Activated naive CD8-positive, alpha-beta T cell treated with anti-CD3 and anti-CD28 coated beads, Interleukin-2, amount 50 U/mL, for 16 hours (primary cell): Measurements from ENCODE around the gene METTL26.

Source experiments
- DNase-seq: peaks from one replicate; pipeline ENCODE4 v3.0.0-alpha.2; 2020; ENCODE audit warnings: low read depth, low spot score

Gene METTL26

DNA sequence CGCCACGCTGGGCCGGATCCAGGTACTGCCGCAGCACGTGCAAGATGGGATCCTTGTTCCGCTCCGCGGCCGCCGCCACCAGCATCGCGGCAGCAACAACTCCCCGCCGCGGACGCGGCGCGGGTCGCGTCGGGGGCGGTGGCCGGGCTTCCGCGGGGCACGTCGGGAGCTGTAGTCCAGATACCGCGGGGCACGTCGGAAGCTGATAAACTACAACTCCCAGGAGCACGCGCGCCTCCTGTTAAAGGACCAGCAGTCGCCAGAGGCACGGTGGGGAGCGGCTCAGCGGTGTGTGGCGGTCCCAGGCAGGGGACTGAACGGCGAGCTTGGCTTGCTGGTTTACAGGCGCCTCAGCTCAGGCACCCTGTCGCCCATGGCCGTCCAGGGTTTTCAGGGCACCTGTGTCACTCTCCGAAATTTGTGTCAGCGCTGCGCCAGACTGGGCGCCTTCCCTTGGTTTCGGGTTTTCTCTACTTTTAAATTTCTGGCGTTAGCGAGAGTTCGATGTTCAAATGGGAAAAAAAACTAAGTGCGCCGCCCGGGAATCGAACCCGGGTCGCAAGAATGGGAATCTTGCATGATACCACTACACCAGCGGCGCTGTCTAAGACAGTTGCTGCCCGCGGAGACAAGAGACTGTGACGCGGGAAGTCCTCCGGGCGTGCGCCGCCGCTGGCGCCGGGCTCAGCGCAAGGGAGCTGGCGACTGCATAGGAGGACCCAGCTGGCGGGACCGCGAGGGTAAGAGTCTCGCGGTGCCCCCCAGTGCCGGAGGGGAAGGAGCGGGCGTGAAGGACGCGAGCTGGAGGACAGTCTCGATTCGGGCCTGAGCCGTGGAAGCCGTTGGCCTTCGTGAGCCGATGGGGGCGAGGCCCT is at the start of gene METTL26:
Gene METTL26 (minus strand): TSS at position 100 of the 875 bp plus-strand sequence. CDS start 15 bp downstream, at position 85.
- DNase-seq = peak; percentile 80

DNA sequence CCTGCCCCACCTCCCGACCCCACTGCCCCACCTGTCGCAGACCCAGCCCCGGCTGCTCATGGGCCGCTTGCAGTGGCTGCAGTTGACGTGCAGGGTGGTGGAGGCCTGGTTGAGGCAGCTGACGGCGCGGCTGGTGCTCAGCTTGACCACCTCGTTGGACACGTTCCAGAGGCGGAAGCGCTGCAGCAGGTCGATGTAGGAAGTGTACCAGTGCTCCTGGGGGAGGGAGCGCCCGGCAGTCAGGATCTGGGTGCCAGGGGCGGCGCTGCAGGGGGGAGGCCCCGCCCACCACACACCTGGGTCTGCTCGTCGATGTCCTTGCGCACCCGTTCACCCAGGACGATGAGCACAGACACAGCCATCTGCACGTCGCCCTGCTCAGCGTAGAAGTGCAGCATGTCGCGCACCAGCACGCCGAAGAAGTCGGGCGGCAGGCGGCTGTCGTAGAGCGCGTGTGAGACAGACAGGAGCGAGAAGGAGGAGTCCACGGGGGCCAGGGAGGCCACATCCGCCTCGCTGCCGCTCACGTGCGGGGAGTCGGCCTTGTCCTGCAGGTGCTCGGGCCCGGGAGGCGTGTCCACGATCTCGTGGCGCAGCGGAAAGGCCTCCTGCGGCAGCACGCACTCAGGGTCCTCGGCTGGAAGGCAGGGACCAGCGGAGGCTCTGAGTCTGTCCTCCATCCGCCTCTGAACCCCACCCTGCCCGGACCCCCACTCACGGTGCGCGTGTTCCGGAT is 49.0 kb upstream of the METTL26 start:
- no peak for DNase-seq

DNA sequence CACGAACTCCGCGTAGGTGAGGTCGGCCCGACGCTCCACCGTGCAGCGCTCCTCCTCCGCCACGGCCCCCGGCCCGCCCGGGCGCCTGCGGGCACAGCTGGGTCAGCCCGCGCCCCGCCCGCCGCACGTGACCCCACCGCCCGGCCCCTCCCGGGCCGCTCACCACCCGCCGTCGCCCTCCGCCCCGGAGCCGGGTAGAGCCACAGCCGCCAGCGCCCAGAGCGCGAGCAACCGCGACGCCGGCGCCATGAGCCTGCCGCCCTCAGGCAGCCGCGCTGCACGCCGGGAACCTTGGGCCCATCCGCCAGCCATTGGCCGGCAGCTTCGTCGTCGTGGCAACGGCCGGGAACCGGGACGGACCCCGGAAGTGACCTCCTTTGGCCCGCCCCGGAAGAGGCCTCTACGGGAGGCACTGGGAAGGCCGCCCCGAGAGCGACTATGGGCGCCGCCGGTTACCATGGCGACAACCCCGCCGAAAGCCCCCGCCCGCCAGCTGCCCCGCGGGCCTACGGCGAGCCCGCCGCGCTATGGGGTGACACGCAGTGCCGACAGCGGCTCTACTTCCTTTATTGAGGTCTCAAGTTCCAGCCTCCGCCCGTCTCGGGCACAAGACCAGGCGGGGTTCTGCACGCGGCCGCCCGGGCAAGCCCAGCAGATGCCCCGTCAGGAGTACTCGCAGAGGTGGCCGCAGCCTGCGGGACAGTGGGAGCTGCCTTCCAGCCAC is 48.1 kb upstream of the METTL26 start, which contains the start of gene JMJD8:
Gene JMJD8 (minus strand): TSS at position 264 of the 724 bp plus-strand sequence. CDS start 15 bp downstream, at position 249.
- DNase-seq = peak; percentile 93

DNA sequence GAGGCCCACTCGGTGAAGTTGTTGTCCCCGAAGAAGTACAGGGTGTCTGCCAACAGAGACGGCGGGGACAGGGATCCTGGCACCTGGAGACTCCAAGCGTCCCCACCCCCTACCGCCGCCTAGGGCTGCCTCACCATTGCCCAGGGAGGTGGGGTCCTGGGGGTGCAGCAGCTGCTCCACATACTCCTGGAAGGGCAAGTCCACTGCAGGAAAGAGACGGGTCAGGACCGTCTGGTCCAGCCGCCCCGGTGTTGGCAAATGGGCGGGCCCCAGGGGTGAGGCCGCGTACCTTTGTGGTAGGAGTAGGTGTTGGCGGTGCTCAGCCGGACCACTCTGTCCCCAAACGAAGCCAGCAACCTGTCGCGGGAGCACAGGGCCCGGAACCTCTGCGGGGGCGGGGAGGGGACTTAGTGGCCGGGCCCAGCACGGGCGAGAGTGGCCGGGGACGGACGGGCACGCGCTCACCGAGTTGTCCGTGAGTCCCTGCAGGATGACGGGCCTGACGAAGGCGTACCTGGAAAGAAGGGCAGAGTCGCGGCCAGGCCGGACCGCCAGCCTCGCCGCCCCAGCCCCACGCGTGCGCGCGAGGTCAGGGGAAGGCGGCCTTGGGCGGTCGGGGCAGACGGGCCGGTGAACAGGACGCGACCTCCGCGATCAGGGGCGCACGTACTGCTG is 47.4 kb upstream of the METTL26 start:
- DNase-seq = no peak

DNA sequence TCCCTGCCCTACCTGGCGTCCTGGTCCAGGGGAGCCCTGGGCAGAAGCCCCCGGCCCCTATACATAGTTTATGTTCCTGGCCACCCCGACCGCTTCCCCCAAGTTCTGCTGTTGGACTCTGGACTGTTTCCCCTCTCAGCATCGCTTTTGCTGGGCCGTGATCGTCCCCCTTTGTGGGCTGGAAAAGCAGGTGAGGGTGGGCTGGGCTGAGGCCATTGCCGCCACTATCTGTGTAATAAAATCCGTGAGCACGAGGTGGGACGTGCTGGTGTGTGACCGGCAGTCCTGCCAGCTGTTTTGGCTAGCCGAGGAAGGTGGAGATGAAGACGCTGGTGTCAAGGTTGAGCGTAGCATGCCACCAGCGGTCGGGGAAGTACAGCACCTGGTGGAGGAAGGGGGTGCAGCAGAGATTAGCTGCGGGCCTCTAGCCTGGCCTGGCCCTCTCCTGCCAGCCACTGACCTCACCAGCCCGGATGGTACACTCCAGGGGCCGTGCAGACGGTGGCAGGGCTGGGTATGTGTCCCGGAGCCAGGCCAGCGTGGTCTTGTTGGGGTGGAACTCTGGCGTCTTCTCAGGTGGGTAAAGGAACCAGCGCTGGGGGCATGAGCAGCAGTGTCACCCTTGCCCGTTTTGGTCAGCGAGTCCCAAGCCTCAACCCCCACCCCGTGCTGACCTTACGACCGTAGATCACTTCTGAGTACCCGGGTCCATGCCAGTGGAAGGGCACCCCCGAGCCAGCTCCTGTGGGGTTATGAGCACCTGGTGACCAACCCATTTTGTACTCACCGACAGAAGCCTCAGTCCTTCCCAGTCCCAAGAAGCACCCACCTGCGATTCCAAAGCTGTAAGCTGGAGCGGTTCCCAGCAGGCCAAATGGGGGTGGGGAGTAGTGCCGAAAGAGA is 46.6 kb upstream of the METTL26 start:
- DNase-seq = no peak

GRCh38 chr16:681746-682427 is 45.8 kb upstream of the METTL26 start:
- DNase-seq = no peak

GRCh38 chr16:680967-681745 is 45.1 kb upstream of the METTL26 start:
- no peak for DNase-seq

- no peak for DNase-seq
These were observed 44.5 kb upstream of the METTL26 start for GRCh38 chr16:680625-680945.

DNA sequence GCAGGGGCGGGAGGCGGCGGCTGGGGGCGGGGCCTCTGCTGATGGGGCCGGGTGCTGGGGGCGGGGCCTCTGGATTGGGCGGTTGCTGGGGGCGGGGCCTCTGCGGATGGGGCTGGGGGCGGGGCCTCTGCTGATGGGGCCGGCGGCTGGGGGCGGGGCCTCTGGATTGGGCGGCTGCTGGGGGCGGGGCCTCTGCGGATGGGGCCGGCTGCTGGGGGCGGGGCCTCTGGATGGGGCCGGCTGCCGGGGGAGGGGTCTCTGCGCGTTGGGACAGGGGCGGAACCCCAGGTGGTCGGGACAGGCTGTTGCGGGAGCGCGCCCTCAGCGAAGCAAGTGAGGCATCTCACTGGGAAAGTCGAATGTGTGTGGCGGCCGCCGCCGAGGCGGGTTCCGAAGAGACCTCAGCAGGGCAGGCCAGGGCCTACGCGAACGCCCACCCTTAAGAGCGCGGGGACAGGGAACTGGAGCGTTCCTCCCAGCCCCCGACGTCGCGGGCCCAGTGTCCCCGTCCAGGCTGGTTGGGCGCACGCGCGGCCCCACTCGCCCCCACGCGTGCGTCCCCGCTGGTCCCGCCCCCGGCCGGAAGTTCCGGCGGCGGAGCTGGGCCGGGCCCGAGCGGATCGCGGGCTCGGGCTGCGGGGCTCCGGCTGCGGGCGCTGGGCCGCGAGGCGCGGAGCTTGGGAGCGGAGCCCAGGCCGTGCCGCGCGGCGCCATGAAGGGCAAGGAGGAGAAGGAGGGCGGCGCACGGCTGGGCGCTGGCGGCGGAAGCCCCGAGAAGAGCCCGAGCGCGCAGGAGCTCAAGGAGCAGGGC is 43.9 kb upstream of the METTL26 start, which contains the start of gene STUB1:
Gene STUB1 (plus strand): TSS at position 597 of the 811 bp plus-strand sequence. CDS start 116 bp downstream, at position 713.
- peak; percentile 73 for DNase-seq

GRCh38 chr16:678858-679813 is 43.0 kb upstream of the METTL26 start:
- no peak for DNase-seq

DNA sequence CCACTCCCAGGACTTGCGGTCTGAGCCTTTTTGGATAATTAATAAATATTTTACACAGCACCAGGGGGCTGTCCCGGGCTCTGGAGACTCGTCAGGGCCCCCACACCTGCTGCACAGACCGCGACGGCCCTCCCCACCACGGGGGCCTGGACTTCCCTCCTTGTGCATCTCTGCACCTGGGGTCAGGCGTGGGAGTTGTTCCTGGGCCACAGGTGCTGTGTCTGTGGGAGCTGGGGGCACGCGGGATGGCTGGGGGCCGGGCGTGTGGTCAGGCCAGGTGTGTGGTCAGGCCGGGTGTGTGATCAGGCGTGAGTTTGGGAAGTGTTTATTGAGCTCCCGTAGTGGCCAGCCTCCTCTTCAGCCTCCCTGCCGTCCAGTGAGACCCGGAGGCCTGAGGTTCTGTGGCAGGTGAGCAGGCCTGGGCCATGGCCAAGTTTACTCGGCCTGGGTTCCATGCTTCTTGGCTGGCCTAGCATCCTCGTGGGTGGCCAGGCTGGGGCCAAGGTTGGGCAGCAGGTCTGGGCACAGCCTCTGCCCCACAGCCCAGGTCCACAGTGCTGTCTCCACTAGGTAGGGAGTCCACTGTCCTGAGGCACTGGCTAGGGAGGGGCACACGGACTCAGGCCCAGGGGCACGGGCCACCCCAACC is 42.2 kb upstream of the METTL26 start:
- no peak for DNase-seq

GRCh38 chr16:677316-678190 is 41.4 kb upstream of the METTL26 start:
- no peak for DNase-seq

- DNase-seq = no peak
These were observed 40.8 kb upstream of the METTL26 start for GRCh38 chr16:676913-677312.

DNA sequence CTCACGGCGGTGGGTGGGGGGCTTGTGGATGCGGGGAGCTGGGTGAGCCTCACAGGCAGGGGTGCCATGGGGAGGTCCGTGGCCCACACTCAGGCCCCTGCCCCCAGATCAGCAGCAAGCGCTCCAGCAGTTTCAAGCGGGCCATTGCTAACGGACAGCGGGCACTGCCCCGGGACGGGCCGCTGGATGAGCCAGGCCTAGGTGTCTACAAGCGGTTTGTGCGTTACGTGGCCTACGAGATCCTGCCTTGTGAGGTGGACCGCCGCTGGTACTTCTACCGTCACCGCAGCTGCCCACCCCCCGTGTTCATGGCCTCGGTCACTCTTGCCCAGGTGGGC is 40.4 kb upstream of the METTL26 start:
- DNase-seq = no peak

- DNase-seq = no peak
These were observed 39.9 kb upstream of the METTL26 start for GRCh38 chr16:675884-676564.
